HepG2 (cell line): ENCODE measurements around the gene CHMP4B. TPM values are rescaled to one million over a fixed set of nuclear protein-coding genes. Genes with fewer than 3 reads are reported as not detected.

ENCODE experiments used
- CBX1 ChIP-seq: IDR thresholded peaks from one replicate; pipeline ENCODE4 v1.6.1; 2016; ENCODE audit warnings: antibody characterized with exemption, low read depth
- DR1 ChIP-seq: sonication (generic); formaldehyde crosslinking; IDR thresholded peaks from 2 replicates; pipeline ENCODE4 v1.8.0; 2021; ENCODE audit warnings: mild to moderate bottlenecking, missing genetic modification reagents, inconsistent platforms
- EEA1 ChIP-seq: sonication (generic); formaldehyde crosslinking; IDR thresholded peaks from 2 replicates; pipeline ENCODE4 v1.5.1; 2020; ENCODE audit warnings: mild to moderate bottlenecking, missing genetic modification reagents, borderline replicate concordance
- MAF1 ChIP-seq: sonication (generic); formaldehyde crosslinking; IDR thresholded peaks from 2 replicates; pipeline ENCODE4 v1.5.0; 2020; ENCODE audit warnings: missing genetic modification reagents, borderline replicate concordance
- RFX5 ChIP-seq: IDR thresholded peaks from 2 replicates; pipeline ENCODE4 v1.6.1; 2011; ENCODE audit warnings: low read depth, low read length, improper control_type of control experiment
- SETDB1 ChIP-seq: sonication (generic); formaldehyde crosslinking; IDR thresholded peaks from 2 replicates; pipeline ENCODE4 v1.5.1; 2020; ENCODE audit warnings: missing genetic modification reagents, mild to moderate bottlenecking, borderline replicate concordance
- ZFP91 ChIP-seq: sonication (generic); formaldehyde crosslinking; IDR thresholded peaks from 2 replicates; pipeline ENCODE4 v1.9.0; 2022; ENCODE audit warnings: missing genetic modification reagents, mild to moderate bottlenecking, borderline replicate concordance
- ZFX ChIP-seq: sonication (generic); formaldehyde crosslinking; IDR thresholded peaks from 2 replicates; pipeline ENCODE4 v1.4.0; 2020; ENCODE audit warnings: mild to moderate bottlenecking, low read depth, missing genetic modification reagents, moderate library complexity
- ZNF256 ChIP-seq: sonication (generic); formaldehyde crosslinking; conservative IDR thresholded peaks from 2 replicates; pipeline ENCODE4 v1.4.0; 2020; ENCODE audit warnings: missing genetic modification reagents
- ZNF281 ChIP-seq: sonication (generic); formaldehyde crosslinking; IDR thresholded peaks from 2 replicates; pipeline ENCODE4 v1.4.0; 2020; ENCODE audit warnings: missing genetic modification reagents, borderline replicate concordance
- ZNF350 ChIP-seq: sonication (generic); formaldehyde crosslinking; IDR thresholded peaks from 2 replicates; pipeline ENCODE4 v1.4.0; 2020; ENCODE audit warnings: mild to moderate bottlenecking, low read depth, missing genetic modification reagents, borderline replicate concordance
- ZNF549 ChIP-seq: sonication (generic); formaldehyde crosslinking; IDR thresholded peaks from 2 replicates; pipeline ENCODE4 v1.5.0; 2020; ENCODE audit warnings: missing genetic modification reagents
- ZNF576 ChIP-seq: sonication (generic); formaldehyde crosslinking; IDR thresholded peaks from 2 replicates; pipeline ENCODE4 v1.4.0; 2020; ENCODE audit warnings: mild to moderate bottlenecking, missing genetic modification reagents
- ZNF580 ChIP-seq: IDR thresholded peaks from 2 replicates; pipeline ENCODE4 v1.6.1; 2016; ENCODE audit warnings: low read depth, borderline replicate concordance
- ZNF710 ChIP-seq: sonication (generic); formaldehyde crosslinking; IDR thresholded peaks from 2 replicates; pipeline ENCODE4 v1.5.0; 2020; ENCODE audit warnings: mild to moderate bottlenecking, missing genetic modification reagents, borderline replicate concordance
- ZNF749 ChIP-seq: sonication (generic); formaldehyde crosslinking; IDR thresholded peaks from 2 replicates; pipeline ENCODE4 v1.8.0; 2022; ENCODE audit warnings: mild to moderate bottlenecking, missing genetic modification reagents, moderate library complexity, borderline replicate concordance
- ZSCAN21 ChIP-seq: sonication (generic); formaldehyde crosslinking; IDR thresholded peaks from 2 replicates; pipeline ENCODE4 v1.8.0; 2022; ENCODE audit warnings: mild to moderate bottlenecking, missing genetic modification reagents, moderate library complexity, borderline replicate concordance
- polyA plus RNA-seq, 8 experiments: library from polyadenylated mRNA; depleted of rRNA in 3 of 8; stranded (reverse) in 7 of 8; unstranded in 1 of 8; fragments of >200 nt; fragmentation: Illumina TruSeq in 4 of 8; extraction: Trizol in 4 of 8; gene quantifications; 2 replicates each; pipeline versions ENCODE4 v1.2.1 to v1.2.3, GENCODE V29; 2011 to 2016; ENCODE audit warnings: low read depth in 4 of 8, missing spikeins in 1 of 8, mixed read lengths in 1 of 8; ENCODE audit not compliant: insufficient read depth in 1 of 8
- total RNA-seq, 5 experiments: library from RNA; depleted of rRNA; stranded (reverse); fragments of >200 nt; fragmentation: Illumina TruSeq; extraction: Trizol; gene quantifications; 2 replicates each; pipeline ENCODE4 v1.2.3, GENCODE V29; 2016; ENCODE audit warnings: low read depth in 1 of 5

CHMP4B gene
- total and polyA plus RNA-seq, 2 of the 13 experiments (the other 11 are each of a cell fraction or from before 2014, with no cell fraction given), result 40.1 to 45.6 TPM

GRCh38 chr20:33810885-33811775 is at the start of gene CHMP4B (continued):
- TF ChIP-seq SETDB1 (CRISPR knock-in tag) (no peak), ZNF576 (CRISPR knock-in tag) (no peak; the same call in 1 of the 2 replicates), ZSCAN21 (peak; percentile 94), ZNF281 (CRISPR knock-in tag) (no peak; the same call in 1 of the 2 replicates), ZNF350 (CRISPR knock-in tag) (peak; percentile 76), ZNF749 (CRISPR knock-in tag) (0 out of 2 replicates have a peak, but pooled peaks have one; percentile 5), CBX1 (no peak), EEA1 (CRISPR knock-in tag) (peak; percentile 72; the same call in 1 of the 2 replicates), DR1 (peak; percentile 16; the same call in 1 of the 2 replicates), ZFX (CRISPR knock-in tag) (peak; percentile 99), RFX5 (no peak; the same call in 1 of the 2 replicates), ZNF256 (peak; percentile 49; the same call in 1 of the 2 replicates), ZNF580 (peak; percentile 93), ZFP91 (CRISPR knock-in tag) (peak; percentile 86; the same call in 1 of the 2 replicates), ZNF710 (peak; percentile 86; the same call in 1 of the 2 replicates), MAF1 (CRISPR knock-in tag) (no peak; the same call in 1 of the 2 replicates), ZNF549 (CRISPR knock-in tag) (peak; percentile 9; the same call in 1 of the 2 replicates)
